ENCODE measurements around the gene DYNC2I2. TPM values are rescaled to one million over a fixed set of nuclear protein-coding genes. Genes with fewer than 3 reads are reported as not detected.
"Not testable (repeated sequence)": the region's sequence is repeated elsewhere in the genome, so short reads cannot be mapped to it uniquely, and the experiment has no call there.

The DYNC2I2 gene
- polyA plus RNA-seq, 3 donors, result 51.3 to 81.2 (median 77.3) TPM

DNA sequence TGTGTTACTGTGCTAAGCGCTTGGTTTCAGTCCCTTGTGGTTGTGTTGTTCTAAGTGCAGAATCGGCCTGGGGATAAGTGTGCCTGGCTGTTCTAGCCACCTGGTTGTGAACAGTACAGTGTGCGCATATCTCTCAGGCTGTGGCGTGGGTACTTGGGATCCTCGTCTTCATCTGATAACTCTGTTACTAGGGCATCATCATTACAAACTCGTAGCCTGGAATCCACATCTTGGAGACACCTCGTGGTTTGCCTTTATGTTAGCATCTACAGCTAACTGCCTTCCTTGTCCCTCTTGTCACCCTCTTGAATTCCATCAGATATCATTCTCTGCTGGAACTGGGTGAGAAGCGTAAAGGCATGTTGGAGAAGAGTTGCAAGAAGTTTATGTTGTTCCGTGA, 62.8 kb downstream of the DYNC2I2 start:
- no peak for DNase-seq (ENCODE audit: extremely low read depth in 1 of 11, low read depth in 9 of 11, low spot score in 4 of 11)

DNA sequence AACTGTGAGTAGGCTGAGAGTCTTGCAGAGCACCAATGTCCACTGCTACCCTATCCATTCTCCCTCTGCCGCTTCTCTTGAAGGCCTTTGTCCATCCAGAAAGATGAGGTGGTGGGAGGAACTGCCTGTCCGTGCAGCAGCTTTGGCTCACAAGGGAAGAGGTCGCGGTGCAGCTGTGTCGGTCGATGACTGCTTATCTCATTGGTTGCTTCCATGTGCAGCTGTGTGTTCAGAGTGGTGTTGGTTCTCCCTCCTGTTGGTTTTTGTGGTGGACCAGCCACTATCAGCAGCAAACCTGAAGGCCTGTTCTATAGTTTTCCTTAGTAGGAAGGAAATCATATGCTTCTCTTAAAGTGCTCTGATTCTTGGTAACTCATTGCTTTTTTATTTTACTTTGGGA, 63.6 kb downstream of the DYNC2I2 start:
- DNase-seq (ENCODE audit: extremely low read depth in 1 of 11, low read depth in 9 of 11, low spot score in 4 of 11), result no peak

GRCh38 chr9:128588581-128589233, 67.9 kb downstream of the DYNC2I2 start:
- DNase-seq (ENCODE audit: extremely low read depth in 1 of 11, low read depth in 9 of 11, low spot score in 4 of 11), result no peak

DNA sequence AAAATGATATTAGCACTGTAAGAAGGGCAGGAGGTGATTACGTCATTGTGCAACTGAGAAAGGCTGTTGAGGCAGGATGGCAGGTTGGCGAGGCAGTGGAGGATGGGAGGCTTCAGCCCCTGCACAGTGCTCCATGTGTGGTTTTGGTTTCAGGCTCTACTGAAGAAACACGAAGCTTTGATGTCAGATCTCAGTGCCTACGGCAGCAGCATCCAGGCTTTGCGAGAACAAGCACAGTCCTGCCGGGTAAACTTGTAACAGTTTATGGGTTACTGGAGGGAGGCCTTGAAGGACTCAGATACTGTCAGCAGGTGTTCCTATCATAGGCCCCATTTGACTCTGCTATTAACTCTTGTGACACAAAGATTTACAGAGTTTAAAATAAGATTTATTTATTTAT, 69.2 kb downstream of the DYNC2I2 start:
- no peak for DNase-seq (ENCODE audit: extremely low read depth in 1 of 11, low read depth in 9 of 11, low spot score in 4 of 11)

GRCh38 chr9:128586934-128587333, 69.7 kb downstream of the DYNC2I2 start:
- DNase-seq (ENCODE audit: extremely low read depth in 1 of 11, low read depth in 9 of 11, low spot score in 4 of 11), result not testable (repeated sequence)

DNA sequence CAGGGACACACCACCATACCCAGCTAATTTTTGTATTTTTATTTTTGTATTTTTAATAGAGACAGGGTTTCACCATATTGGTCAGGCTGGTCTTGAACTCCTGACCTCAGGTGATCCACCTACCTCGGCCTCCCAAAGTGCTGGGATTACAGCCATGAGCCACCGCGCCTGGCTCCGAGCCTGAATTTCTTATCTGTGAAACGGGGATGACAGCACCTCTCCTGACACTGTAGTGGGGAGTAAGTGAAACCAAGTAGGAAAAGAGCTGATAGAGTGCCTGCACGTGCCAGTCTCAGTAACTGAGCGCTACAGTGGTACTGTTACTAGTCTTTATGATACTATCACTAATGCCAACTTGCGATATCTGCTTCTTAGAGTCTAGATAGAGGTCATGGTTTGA, 71.5 kb downstream of the DYNC2I2 start:
- not testable (repeated sequence) for DNase-seq (ENCODE audit: extremely low read depth in 1 of 11, low read depth in 9 of 11, low spot score in 4 of 11)

Other genes starting within 250 kb of the DYNC2I2 start
- gene CERCAM, start 236.0 kb downstream of the DYNC2I2 start, polyA plus RNA-seq (ENCODE audit: insufficient read length in 3 of 3), result 10 to 100 TPM; 30.6 to 48.0 (median 45.5) TPM
- 10 to 100 TPM; 46.9 to 51.8 (median 49.9) TPM for gene ODF2, start 200.8 kb downstream of the DYNC2I2 start, polyA plus RNA-seq (ENCODE audit: insufficient read length in 3 of 3)
- gene GLE1, start 152.1 kb downstream of the DYNC2I2 start, polyA plus RNA-seq (ENCODE audit: insufficient read length in 3 of 3), result 10 to 100 TPM; 28.5 to 33.8 (median 28.9) TPM
- 100 to 1,000 TPM; 329 to 433 (median 374) TPM for gene SPTAN1, start 104.3 kb downstream of the DYNC2I2 start, polyA plus RNA-seq (ENCODE audit: insufficient read length in 3 of 3)
- gene SET, start 32.4 kb upstream of the DYNC2I2 start, polyA plus RNA-seq (ENCODE audit: insufficient read length in 3 of 3), result 100 to 1,000 TPM; 503 to 755 (median 654) TPM
- 10 to 100 TPM; 11.6 to 14.0 (median 12.8) TPM for gene PKN3, start 45.7 kb upstream of the DYNC2I2 start, polyA plus RNA-seq (ENCODE audit: insufficient read length in 3 of 3)
- 10 to 100 TPM; 14.8 to 20.5 (median 18.8) TPM for gene ZDHHC12, start 67.3 kb upstream of the DYNC2I2 start, polyA plus RNA-seq (ENCODE audit: insufficient read length in 3 of 3)
- gene ZER1, start 115.1 kb upstream of the DYNC2I2 start, polyA plus RNA-seq (ENCODE audit: insufficient read length in 3 of 3), result 10 to 100 TPM; 30.9 to 39.2 (median 38.0) TPM
- gene TBC1D13, start 130.4 kb upstream of the DYNC2I2 start, polyA plus RNA-seq (ENCODE audit: insufficient read length in 3 of 3), result 10 to 100 TPM; 37.2 to 41.6 (median 38.7) TPM
- gene ENDOG, start 161.7 kb upstream of the DYNC2I2 start, polyA plus RNA-seq (ENCODE audit: insufficient read length in 3 of 3), result 10 to 100 TPM in 1 of 3 donors, 1 to 10 TPM in 2; 7.5 to 13.2 (median 8.5) TPM
- gene SPOUT1, start 172.9 kb upstream of the DYNC2I2 start, polyA plus RNA-seq (ENCODE audit: insufficient read length in 3 of 3), result 10 to 100 TPM; 31.7 to 39.8 (median 34.2) TPM
- gene KYAT1, start 225.1 kb upstream of the DYNC2I2 start, polyA plus RNA-seq (ENCODE audit: insufficient read length in 3 of 3), result 10 to 100 TPM; 14.5 to 27.9 (median 22.0) TPM
- 10 to 100 TPM; 26.9 to 34.5 (median 28.0) TPM for gene LRRC8A, start 225.3 kb upstream of the DYNC2I2 start, polyA plus RNA-seq (ENCODE audit: insufficient read length in 3 of 3)

Data from renal cortex interstitium (tissue), 11 donors.